K562 (cell line): ENCODE data around the gene CLIC3. TPM values are rescaled to one million over a fixed set of nuclear protein-coding genes. Genes with fewer than 3 reads are reported as not detected.
"Not testable (repeated sequence)": the region's sequence is repeated elsewhere in the genome, so short reads cannot be mapped to it uniquely, and the experiment has no call there.

Experiments
- ATAC-seq: fragments of 200-7000 bp; cut with Tn5 transposase; 3 replicates; pipeline ENCODE4 v1.9.1; 2020; ENCODE audit warnings: moderate library complexity
- BruUV-seq: library from RNA; stranded (reverse); fragments of 400-500 nt; replicated peaks from 2 replicates; lab custom pipeline; 2021; lab: Mats Ljungman, UMichigan
- CTCF ChIA-PET: fragments of 300-600 bp; formaldehyde crosslinking; extraction: SDS; loops from one replicate; lab custom pipeline; 2021; ENCODE audit warnings: low intra/inter-chr PET ratio; lab: Yijun Ruan, JAX
- POLR2A ChIA-PET: fragments of 300-600, 350-650 bp; sonication (Branson Sonifier 250); formaldehyde crosslinking; extraction: SDS; loops from one replicate; lab custom pipeline; 2021; ENCODE audit warnings: antibody characterized with exemption, inconsistent platforms; lab: Yijun Ruan, JAX
- DNase-seq, 4 experiments: peaks; one replicate each; pipeline versions ENCODE4 v3.0.0 to v3.0.0-alpha.2; 2011 to 2018; ENCODE audit warnings: low spot score in 3 of 4, mixed read lengths in 3 of 4; ENCODE audit errors: extremely low read depth in 1 of 4
- FAIRE-seq: peaks from 2 replicates; lab custom pipeline; 2011; peaks lifted over from hg19 to GRCh38; lab: Jason Lieb, UNC
- H2AFZ ChIP-seq: 2 replicates; pipeline ENCODE4 v1.6.0; 2011; ENCODE audit warnings: low read depth, low read length, control low read depth, inconsistent platforms
- H3K27ac ChIP-seq: fragments of 200-600 bp; 3 replicates; pipeline ENCODE4 v1.8.0; 2011; ENCODE audit warnings: low read depth, mild to moderate bottlenecking, control low read depth, inconsistent platforms, low read length, moderate library complexity, mixed read lengths; ENCODE audit errors: extremely low read depth
- H3K27me3 ChIP-seq, 2 experiments: fragments of 300-600 bp in 1 of 2; 2 replicates in 1 of 2; 3 replicates in 1 of 2; pipeline versions ENCODE4 v1.6.0 to v1.8.0; 2011; ENCODE audit warnings: inconsistent platforms in 2 of 2, low read length in 2 of 2, mild to moderate bottlenecking in 1 of 2, mixed read lengths in 1 of 2, moderate library complexity in 1 of 2; ENCODE audit not compliant: control insufficient read depth in 2 of 2, insufficient read depth in 2 of 2
- H3K36me3 ChIP-seq: fragments of 300-600 bp; 3 replicates; pipeline ENCODE4 v1.8.0; 2011; ENCODE audit warnings: mild to moderate bottlenecking, low read length, inconsistent platforms; ENCODE audit not compliant: control insufficient read depth, insufficient read depth
- H3K4me1 ChIP-seq, 2 experiments: fragments of 200-600 bp in 1 of 2; replicated peaks in 1 of 2; 2 replicates in 1 of 2; 3 replicates in 1 of 2; pipeline versions ENCODE4 v1.5.1 to v1.8.0; 2011; ENCODE audit warnings: inconsistent platforms in 2 of 2, low read length in 2 of 2, mild to moderate bottlenecking in 1 of 2, mixed read lengths in 1 of 2, moderate library complexity in 1 of 2; ENCODE audit not compliant: control insufficient read depth in 2 of 2, insufficient read depth in 2 of 2
- H3K4me2 ChIP-seq: 2 replicates; pipeline ENCODE4 v1.6.1; 2011; ENCODE audit warnings: low read length, control low read depth, inconsistent platforms, mixed read lengths; ENCODE audit not compliant: insufficient read depth
- H3K4me3 ChIP-seq: fragments of 200-600 bp; sonication (generic), shearing (Covaris generic); 2 replicates; pipeline ENCODE4 v1.5.1; 2016; ENCODE audit warnings: control low read depth, inconsistent platforms
- H3K79me2 ChIP-seq: fragments of 200-600 bp; 3 replicates; pipeline ENCODE4 v1.8.0; 2011; ENCODE audit warnings: low read length, inconsistent platforms; ENCODE audit not compliant: control insufficient read depth, insufficient read depth
- H3K9ac ChIP-seq, 2 experiments: 2 replicates each; pipeline versions ENCODE4 v1.6.0 to v1.6.1; 2011; ENCODE audit warnings: low read depth in 2 of 2, low read length in 2 of 2, control low read depth in 1 of 2, inconsistent platforms in 1 of 2, mild to moderate bottlenecking in 1 of 2, mixed read lengths in 1 of 2; ENCODE audit not compliant: insufficient read depth in 1 of 2
- H3K9me1 ChIP-seq: one replicate; pipeline ENCODE4 v1.6.0; 2011; ENCODE audit warnings: inconsistent platforms, mild to moderate bottlenecking, low read length, moderate library complexity; ENCODE audit not compliant: control insufficient read depth, insufficient read depth
- H3K9me3 ChIP-seq: replicated peaks from 2 replicates; pipeline ENCODE4 v1.5.1; 2011; ENCODE audit warnings: low read depth, low read length, inconsistent platforms; ENCODE audit not compliant: control insufficient read depth, insufficient read depth
- H4K20me1 ChIP-seq: replicated peaks from 2 replicates; pipeline ENCODE4 v1.6.1; 2011; ENCODE audit warnings: low read length, inconsistent platforms, mixed read lengths; ENCODE audit not compliant: control insufficient read depth, insufficient read depth
- ATF1 ChIP-seq, 2 experiments: fragments of 450-650 bp in 1 of 2; IDR thresholded peaks; 2 replicates each; pipeline ENCODE4 v1.6.1; 2016; ENCODE audit warnings: missing compliant biosample characterization in 1 of 2, missing genetic modification characterization in 1 of 2
- ATF3 ChIP-seq, 2 experiments: fragments of 450-650 bp in 1 of 2; sonication (generic) in 1 of 2; formaldehyde crosslinking in 1 of 2; IDR thresholded peaks in 1 of 2; conservative IDR thresholded peaks in 1 of 2; 2 replicates each; pipeline versions ENCODE4 v1.6.1 to v1.8.1; 2016 to 2023; ENCODE audit warnings: mild to moderate bottlenecking in 2 of 2, moderate library complexity in 2 of 2, inconsistent platforms in 1 of 2, missing genetic modification reagents in 1 of 2
- ATF7 ChIP-seq: fragments of 450-650 bp; IDR thresholded peaks from 2 replicates; pipeline ENCODE4 v1.7.1; 2014; ENCODE audit warnings: mild to moderate bottlenecking, moderate library complexity
- CBX5 ChIP-seq: IDR thresholded peaks from 2 replicates; pipeline ENCODE4 v1.6.1; 2014; ENCODE audit warnings: low read depth, borderline replicate concordance
- CREB1 ChIP-seq, 2 experiments: sonication (generic) in 1 of 2; formaldehyde crosslinking in 1 of 2; IDR thresholded peaks; 2 replicates each; pipeline versions ENCODE4 v1.6.1 to v1.8.0; 2012 to 2022; ENCODE audit warnings: inconsistent platforms in 1 of 2, mild to moderate bottlenecking in 1 of 2, missing genetic modification reagents in 1 of 2, moderate library complexity in 1 of 2
- CREM ChIP-seq: IDR thresholded peaks from 2 replicates; pipeline ENCODE4 v1.6.1; 2014; ENCODE audit warnings: antibody characterized with exemption, low read depth
- CTCF ChIP-seq, 3 experiments: IDR thresholded peaks in 2 of 3; conservative IDR thresholded peaks in 1 of 3; 2 replicates each; pipeline ENCODE4 v1.5.1; 2011 to 2012; ENCODE audit warnings: low read length in 3 of 3, mild to moderate bottlenecking in 3 of 3, control low read depth in 2 of 3, improper control_type of control experiment in 1 of 3, inconsistent platforms in 1 of 3, low read depth in 1 of 3, mixed read lengths in 1 of 3, moderate library complexity in 1 of 3; ENCODE audit not compliant: insufficient read depth in 2 of 3
- CXXC5 ChIP-seq: fragments of 250-450 bp; sonication (Bioruptor Pico); IDR thresholded peaks from 2 replicates; pipeline ENCODE4 v1.8.0; 2022; ENCODE audit warnings: inconsistent platforms, mild to moderate bottlenecking, moderate library complexity
- ETV1 ChIP-seq: fragments of 450-650 bp; conservative IDR thresholded peaks from 2 replicates; pipeline ENCODE4 v1.6.1; 2016; ENCODE audit warnings: missing genetic modification characterization, control low read depth, low read depth, missing compliant biosample characterization
- L3MBTL2 ChIP-seq: fragments of 450-650 bp; IDR thresholded peaks from 2 replicates; pipeline ENCODE4 v1.6.1; 2016; ENCODE audit warnings: mild to moderate bottlenecking, moderate library complexity
- MAX ChIP-seq: sonication (generic); formaldehyde crosslinking; IDR thresholded peaks from 2 replicates; pipeline ENCODE4 v1.9.0; 2022; ENCODE audit warnings: mild to moderate bottlenecking, missing genetic modification reagents
- RAD21 ChIP-seq, 2 experiments: fragments of 250-450 bp in 1 of 2; fragments of 450-650 bp in 1 of 2; sonication (Bioruptor Pico) in 1 of 2; formaldehyde crosslinking in 1 of 2; IDR thresholded peaks in 1 of 2; conservative IDR thresholded peaks in 1 of 2; 2 replicates each; pipeline versions ENCODE4 v1.4.0 to v1.8.0; 2020 to 2022; ENCODE audit warnings: mild to moderate bottlenecking in 2 of 2, moderate library complexity in 1 of 2
- TRIM24 ChIP-seq, 2 experiments: fragments of 450-650 bp; IDR thresholded peaks; 2 replicates each; pipeline ENCODE4 v1.6.1; 2016
- TRIM28 ChIP-seq: fragments of 450-650 bp; IDR thresholded peaks from 2 replicates; pipeline ENCODE4 v1.6.1; 2017
- WGBS: fragments of 100-300 bp; shearing (Covaris generic); methylation state at CpG from one replicate; pipeline ENCODE4 v1.1.6; 2016; ENCODE audit warnings: low coverage, mixed read lengths; ENCODE audit not compliant: insufficient coverage; ENCODE audit errors: missing lambda C conversion rate; 5-methylcytosine and 5-hydroxymethylcytosine counted together
- in situ Hi-C: fragments of 300-500 bp; cut with MboI; formaldehyde crosslinking; loops from 4 replicates; pipeline ENCODE4 v1.15.0; 2018; ENCODE audit warnings: inconsistent platforms, mixed read lengths
- intact Hi-C: fragments of 100-400 bp; cut with micrococcal nuclease; formaldehyde crosslinking; loops from 2 replicates; pipeline ENCODE4 v1.14.2; 2022
- polyA plus RNA-seq, 8 experiments: library from polyadenylated mRNA; depleted of rRNA in 4 of 8; stranded (reverse) in 5 of 8; unstranded in 3 of 8; fragments of >200 nt; fragmentation: Nextera tagmentation in 2 of 8; fragmentation: Illumina TruSeq in 1 of 8; extraction: Ambion mirVana in 2 of 8; extraction: Trizol in 1 of 8; gene quantifications; 2 replicates each; pipeline versions ENCODE4 v1.2.1 to v1.2.3, GENCODE V29; 2011 to 2014; ENCODE audit warnings: inconsistent platforms in 1 of 8, missing spikeins in 1 of 8
- total RNA-seq, 7 experiments: library from RNA; depleted of rRNA in 6 of 7; stranded (reverse); fragments of >200 nt in 6 of 7; fragmentation: Illumina TruSeq in 2 of 7; extraction: Trizol in 2 of 7; gene quantifications; 2 replicates each; pipeline versions ENCODE4 v1.2.1 to v1.2.3, GENCODE V29; 2011 to 2021; ENCODE audit warnings: low replicate concordance in 1 of 7

Gene CLIC3
- total and polyA plus RNA-seq, 9 of the 15 experiments (the other 6 are each of a cell fraction or from before 2014, with no cell fraction given): 0.27 to 0.29 TPM; not detected in 7

- ChIA-PET CTCF (interaction anchor here (0.6 kb wide), 1 partner anchor 33 kb away, joined by 3 read pairs; no protein-coding TSS in a partner anchor), POLR2A (interaction anchor here (1.2 kb wide), 1 partner anchor 8 kb away, joined by 3 read pairs; no protein-coding TSS in a partner anchor)
- Histone ChIP-seq H2AFZ (0 out of 2 replicates have a peak overlapping the region, but pooled peaks have one; percentile 40), H3K4me1 (peaks cover 3 to 34% of the 10 kb centered on the region in 2 experiments; a peak in 3 of 5 replicates)
- ATAC-seq; FAIRE-seq; H3K9me1 ChIP-seq; H3K4me3 ChIP-seq; H3K36me3 ChIP-seq; H3K27me3 ChIP-seq; H3K9me3 ChIP-seq; H3K9ac ChIP-seq; in situ Hi-C loops; H3K4me2 ChIP-seq; BruUV-seq; H3K27ac ChIP-seq; H3K79me2 ChIP-seq; H4K20me1 ChIP-seq; TF ChIP-seq ATF1 (CRISPR knock-in tag; IDR thresholded peaks at IDR 0.05); CREB1 (IDR thresholded peaks at IDR 0.05); ATF3 (CRISPR knock-in tag; conservative IDR thresholded peaks at IDR 0.05): not testable (repeated sequence)
- peak in 1 of 4 experiments; percentile 30 for DNase-seq
- intact Hi-C loops: loop anchor here (1.0 kb wide), 1 partner anchor 31 kb away; no protein-coding TSS in a partner anchor
- WGBS: 26% methylated on average over 15 of the region's 17 CpGs
- TF ChIP-seq RAD21 (CRISPR knock-in tag; conservative IDR thresholded peaks at IDR 0.05 in 1 of 2, IDR thresholded peaks at IDR 0.05 in 1 of 2) (peak; percentile 33 to 69; a peak in 3 of 4 replicates), ATF1 (tag; IDR thresholded peaks at IDR 0.05) (peak; percentile 86), CREM (peak; percentile 53; the same call in 1 of the 2 replicates), CBX5 (peak; percentile 68; the same call in 1 of the 2 replicates), CXXC5 (CRISPR knock-in tag) (0 out of 2 replicates have a peak, but pooled peaks have one; percentile 37), ATF7 (peak; percentile 81), TRIM28 (peak; percentile 87), CREB1 (CRISPR knock-in tag; IDR thresholded peaks at IDR 0.05) (peak; percentile 54; the same call in 1 of the 2 replicates), CTCF (IDR thresholded peaks at IDR 0.05 in 2 of 3, conservative IDR thresholded peaks at IDR 0.05 in 1 of 3; ENCODE audit: insufficient read depth in 2 of 3, low read depth in 1 of 3, low read length in 3 of 3) (peak; percentile 30 to 41 (median 40); a peak in 4 of 6 replicates), ATF3 (IDR thresholded peaks at IDR 0.05) (peak; percentile 63), MAX (CRISPR knock-in tag) (peak; percentile 22; the same call in 1 of the 2 replicates), ETV1 (tag) (peak; percentile 77), L3MBTL2 (peak; percentile 58), TRIM24 (IDR thresholded peaks at IDR 0.05) (peak; percentile 26 to 39; a peak in 1 of 4 replicates)
Observed at GRCh38 chr9:137004285-137004684, 7.9 kb upstream of the CLIC3 start.
